Smooth muscle cell (in vitro differentiated cells): ENCODE data around the gene PRPSAP2. TPM values are rescaled to one million over a fixed set of nuclear protein-coding genes. Genes with fewer than 3 reads are reported as not detected.
A peak's percentile ranks its signal among the peaks of the same experiment; 100 is the strongest.

Experiments used
- DNase-seq: peaks from one replicate; lab custom pipeline; 2025; ENCODE audit not compliant: unreplicated experiment; lab: John Stamatoyannopoulos, UW
- H2AFZ ChIP-seq: fragments of 200-600 bp; sonication (generic); 2 replicates; pipeline ENCODE4 v1.6.0; 2016; ENCODE audit warnings: antibody characterized with exemption, low read depth, mild to moderate bottlenecking
- H3F3A ChIP-seq: fragments of 200-600 bp; sonication (generic); 2 replicates; pipeline ENCODE4 v1.6.0; 2017; ENCODE audit warnings: antibody characterized with exemption, low read depth
- H3K27ac ChIP-seq: fragments of 200-600 bp; sonication (generic); 2 replicates; pipeline ENCODE4 v1.5.1; 2016; ENCODE audit warnings: low read depth, mild to moderate bottlenecking
- H3K27me3 ChIP-seq: fragments of 200-600 bp; sonication (generic); 2 replicates; pipeline ENCODE4 v1.6.1; 2016; ENCODE audit warnings: low read depth, mild to moderate bottlenecking
- H3K36me3 ChIP-seq: fragments of 200-600 bp; sonication (generic); 2 replicates; pipeline ENCODE4 v1.5.1; 2016; ENCODE audit warnings: low read depth
- H3K4me1 ChIP-seq: fragments of 200-600 bp; sonication (generic); 2 replicates; pipeline ENCODE4 v1.5.1; 2016; ENCODE audit warnings: low read depth
- H3K4me2 ChIP-seq: fragments of 200-600 bp; sonication (generic); 2 replicates; pipeline ENCODE4 v1.6.0; 2016; ENCODE audit warnings: mild to moderate bottlenecking
- H3K4me3 ChIP-seq: fragments of 200-600 bp; sonication (generic); 2 replicates; pipeline ENCODE4 v1.5.1; 2016; ENCODE audit warnings: mild to moderate bottlenecking
- H3K79me2 ChIP-seq: fragments of 200-600 bp; sonication (generic); 2 replicates; pipeline ENCODE4 v1.6.0; 2016; ENCODE audit warnings: low read depth, mild to moderate bottlenecking
- H3K9ac ChIP-seq: fragments of 200-600 bp; sonication (generic); 2 replicates; pipeline ENCODE4 v1.6.0; 2016; ENCODE audit warnings: low read depth
- H3K9me3 ChIP-seq: fragments of 200-600 bp; sonication (generic); replicated peaks from 2 replicates; pipeline ENCODE4 v1.5.1; 2016; ENCODE audit warnings: low read depth
- H4K20me1 ChIP-seq: fragments of 200-600 bp; sonication (generic); 2 replicates; pipeline ENCODE4 v1.6.0; 2016; ENCODE audit warnings: low read depth
- CTCF ChIP-seq: fragments of 200-600 bp; sonication (generic); IDR thresholded peaks from 2 replicates; pipeline ENCODE4 v1.5.1; 2017; ENCODE audit warnings: borderline replicate concordance, mild to moderate bottlenecking, antibody characterized with exemption; ENCODE audit not compliant: insufficient read depth, poor library complexity, severe bottlenecking
- WGBS: methylation state at CpG from one replicate; pipeline ENCODE4 v1.1.7; 2016; ENCODE audit warnings: low lambda C conversion rate; 5-methylcytosine and 5-hydroxymethylcytosine counted together
- polyA plus RNA-seq: library from polyadenylated mRNA; unstranded; fragments of >200 nt; fragmentation: Nextera tagmentation; extraction: Ambion mirVana; gene quantifications from 2 replicates; pipeline ENCODE4 v1.2.1, GENCODE V29; 2016
- total RNA-seq: library from RNA; depleted of rRNA; stranded (reverse); fragments of >200 nt; gene quantifications from 2 replicates; pipeline ENCODE4 v1.2.3, GENCODE V29; 2014

The PRPSAP2 gene
- total and polyA plus RNA-seq, 2 experiments from 2014 or later, result 24.0 to 39.8 TPM

- Histone ChIP-seq H3K27me3 (no peaks in the 10 kb centered on the region), H3K4me2 (no peak overlapping the region), H3K9ac (no peak overlapping the region), H3K79me2 (no peaks in the 10 kb centered on the region), H3K9me3 (no peaks in the 10 kb centered on the region), H3K27ac (peak overlapping the region; percentile 96), H3K4me3 (no peak overlapping the region), H3K4me1 (peaks cover 20% of the 10 kb centered on the region), H3F3A (no peaks in the 10 kb centered on the region), H4K20me1 (no peaks in the 10 kb centered on the region), H3K36me3 (no peaks in the 10 kb centered on the region), H2AFZ (no peak overlapping the region)
- TF ChIP-seq CTCF, result no peak
- WGBS, result 54% methylated on average over 6 of the region's 6 CpGs
- no peak for DNase-seq
These were observed 104.5 kb downstream of the PRPSAP2 start for GRCh38 chr17:18962494-18962815.

DNA sequence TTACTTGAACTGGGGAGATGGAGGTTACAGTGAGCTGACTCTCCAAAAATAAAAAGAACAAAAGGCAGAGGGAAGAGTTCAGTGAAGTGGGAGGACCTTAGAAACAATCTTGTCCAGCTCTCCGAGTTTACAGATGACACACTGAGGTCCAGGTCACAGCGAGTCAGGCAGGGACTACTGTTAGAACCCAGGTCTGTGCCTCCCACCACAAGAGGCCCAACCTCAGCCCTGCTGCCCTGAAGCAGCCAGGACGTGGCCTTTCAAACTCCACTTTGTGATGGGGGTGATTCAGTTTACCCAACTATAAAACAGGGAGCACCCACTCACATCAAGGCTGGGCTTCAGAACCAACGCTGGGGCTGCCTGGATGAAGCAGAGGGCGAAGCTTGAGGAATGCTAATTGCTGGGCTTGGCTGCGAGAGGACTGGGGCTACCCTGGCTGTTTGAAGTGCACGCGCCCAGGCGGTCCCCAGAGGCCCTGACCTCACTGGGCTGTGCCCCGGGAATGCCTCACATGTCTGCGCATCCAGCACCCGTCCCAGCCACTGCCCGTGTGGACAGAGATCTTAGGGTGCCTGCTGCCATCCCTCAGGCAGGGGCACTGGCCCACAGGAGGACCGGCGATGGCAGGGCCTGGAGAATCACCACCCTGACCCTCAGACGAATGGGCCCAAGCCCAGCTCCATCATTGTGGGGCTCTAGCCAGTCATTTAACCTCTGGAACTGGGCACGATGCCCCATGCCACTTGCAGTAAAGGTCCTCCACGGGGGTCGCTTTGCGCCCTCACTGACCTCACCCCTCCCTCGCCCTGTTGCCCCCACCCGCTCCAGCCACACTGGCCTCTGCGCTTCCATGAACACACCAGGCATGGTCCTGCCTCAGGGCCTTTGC, 105.4 kb downstream of the PRPSAP2 start:
- Histone ChIP-seq H3K9me3 (no peaks in the 10 kb centered on the region), H2AFZ (no peak overlapping the region), H3K27ac (peak overlapping the region; percentile 96), H3K4me2 (no peak overlapping the region), H3K79me2 (no peaks in the 10 kb centered on the region), H4K20me1 (no peaks in the 10 kb centered on the region), H3K36me3 (no peaks in the 10 kb centered on the region), H3F3A (no peaks in the 10 kb centered on the region), H3K4me3 (no peak overlapping the region), H3K27me3 (no peaks in the 10 kb centered on the region), H3K9ac (no peak overlapping the region), H3K4me1 (peaks cover 25% of the 10 kb centered on the region)
- TF ChIP-seq CTCF, result no peak
- 73% methylated on average over 20 of the region's 23 CpGs for WGBS
- DNase-seq, result no peak

- Histone ChIP-seq H3K79me2 (no peaks in the 10 kb centered on the region), H2AFZ (no peak overlapping the region), H3K9me3 (no peaks in the 10 kb centered on the region), H4K20me1 (no peaks in the 10 kb centered on the region), H3K27ac (no peak overlapping the region), H3K4me2 (no peak overlapping the region), H3F3A (no peaks in the 10 kb centered on the region), H3K4me3 (no peak overlapping the region), H3K4me1 (peaks cover 25% of the 10 kb centered on the region), H3K27me3 (no peaks in the 10 kb centered on the region), H3K9ac (no peak overlapping the region), H3K36me3 (no peaks in the 10 kb centered on the region)
- WGBS, result 94% methylated on average over 8 of the region's 9 CpGs
- no peak for DNase-seq
- no peak for TF ChIP-seq CTCF
These were observed 106.1 kb downstream of the PRPSAP2 start for GRCh38 chr17:18964018-18964351.

GRCh38 chr17:18964550-18964949, 106.6 kb downstream of the PRPSAP2 start:
- Histone ChIP-seq H3K4me2 (no peak overlapping the region), H3K4me1 (peaks cover 25% of the 10 kb centered on the region), H3K27ac (no peak overlapping the region), H3K9me3 (no peaks in the 10 kb centered on the region), H3K79me2 (no peaks in the 10 kb centered on the region), H3K9ac (no peak overlapping the region), H3F3A (no peaks in the 10 kb centered on the region), H4K20me1 (no peaks in the 10 kb centered on the region), H3K4me3 (no peak overlapping the region), H3K27me3 (no peaks in the 10 kb centered on the region), H3K36me3 (no peaks in the 10 kb centered on the region), H2AFZ (no peak overlapping the region)
- DNase-seq, result no peak
- WGBS, result 98% methylated on average over 9 of the region's 9 CpGs
- TF ChIP-seq CTCF, result no peak
